LHCN-M2 (cell line): ENCODE measurements around the gene CTNNBL1. TPM values are rescaled to one million over a fixed set of nuclear protein-coding genes. Genes with fewer than 3 reads are reported as not detected.

ENCODE experiments used
- DNase-seq: peaks from one replicate; pipeline ENCODE4 v3.0.0-alpha.2; 2012; ENCODE audit warnings: low read depth
- total RNA-seq: library from RNA; depleted of rRNA; stranded (reverse); fragments of >200 nt; gene quantifications from 2 replicates; pipeline ENCODE4 v1.2.3, GENCODE V29; 2014

CTNNBL1 gene
- total RNA-seq, 1 experiment from 2014 or later: 41.7 TPM

- DNase-seq: peak; percentile 49
These were observed 44.1 kb downstream of the CTNNBL1 start for GRCh38 chr20:37737826-37738420.

GRCh38 chr20:37741055-37741454, 47.2 kb downstream of the CTNNBL1 start:
- DNase-seq: peak; percentile 41

- DNase-seq: no peak
These were observed 47.7 kb downstream of the CTNNBL1 start for GRCh38 chr20:37741570-37741969.

- no peak for DNase-seq
These were observed 48.3 kb downstream of the CTNNBL1 start for GRCh38 chr20:37742131-37742530.

GRCh38 chr20:37744347-37744746, 50.5 kb downstream of the CTNNBL1 start:
- no peak for DNase-seq

DNA sequence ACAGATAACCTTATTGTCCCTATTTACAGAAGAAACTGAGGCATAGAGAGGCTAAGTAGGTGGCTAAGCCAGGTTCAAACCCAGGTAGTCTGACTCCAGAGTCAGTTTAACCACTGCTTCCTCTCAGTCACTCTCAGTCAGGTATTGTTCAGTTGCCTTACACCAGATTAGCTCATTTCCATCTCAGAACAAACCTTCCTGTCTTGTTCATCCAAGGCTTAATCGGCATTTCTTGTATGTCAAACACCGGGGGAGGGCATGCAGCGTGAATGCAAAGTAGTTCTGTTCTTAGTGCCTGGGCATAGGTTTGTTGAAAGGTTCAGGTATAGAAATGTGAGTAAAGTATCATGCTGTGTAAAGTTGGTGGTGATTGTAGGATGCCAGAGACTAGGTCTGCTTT, 51.7 kb downstream of the CTNNBL1 start:
- no peak for DNase-seq

- DNase-seq: no peak
These were observed 54.2 kb downstream of the CTNNBL1 start for GRCh38 chr20:37748015-37748414.

DNA sequence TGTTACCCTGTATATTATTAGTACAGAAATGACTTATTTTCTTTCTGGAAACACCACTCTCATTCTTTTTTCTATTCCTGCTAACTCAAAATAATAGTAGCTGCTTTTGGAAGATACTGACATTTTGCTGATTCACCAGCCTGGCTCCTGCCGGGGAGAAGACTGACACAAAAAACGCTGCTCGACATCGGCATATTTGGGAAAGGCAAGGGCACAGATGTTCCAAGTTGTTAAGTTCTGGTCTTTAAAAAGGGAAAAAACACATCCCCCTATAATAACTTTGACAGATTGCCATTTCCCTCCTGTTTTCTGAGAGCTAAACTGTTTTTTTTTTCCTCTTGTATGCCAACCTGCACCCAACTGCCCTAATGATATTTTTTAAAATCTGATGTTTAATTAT, 55.4 kb downstream of the CTNNBL1 start:
- no peak for DNase-seq

GRCh38 chr20:37749620-37750403, 56.0 kb downstream of the CTNNBL1 start:
- DNase-seq: no peak

DNA sequence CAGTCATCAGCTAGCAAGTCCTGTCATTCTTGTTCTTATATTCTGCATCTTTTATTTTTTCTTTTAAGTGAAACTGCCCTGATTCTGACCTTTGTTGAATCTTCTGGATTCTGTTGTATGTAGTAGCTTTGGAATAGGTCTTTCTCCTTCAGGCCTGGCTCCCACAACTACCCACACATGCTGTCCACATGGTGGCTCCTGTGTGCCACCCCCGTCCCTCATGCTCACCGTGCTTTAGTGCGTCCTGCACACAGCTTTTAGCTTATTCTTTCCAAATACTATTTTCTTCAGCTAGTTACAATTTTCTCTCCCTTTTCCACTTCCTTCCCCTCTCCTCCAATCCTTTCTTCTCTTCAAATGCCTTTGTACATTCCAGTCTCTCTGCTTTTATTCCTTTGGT, 61.8 kb downstream of the CTNNBL1 start:
- no peak for DNase-seq

- DNase-seq: no peak
These were observed 62.4 kb downstream of the CTNNBL1 start for GRCh38 chr20:37756234-37756633.

GRCh38 chr20:37757550-37757949, 63.7 kb downstream of the CTNNBL1 start:
- no peak for DNase-seq

DNA sequence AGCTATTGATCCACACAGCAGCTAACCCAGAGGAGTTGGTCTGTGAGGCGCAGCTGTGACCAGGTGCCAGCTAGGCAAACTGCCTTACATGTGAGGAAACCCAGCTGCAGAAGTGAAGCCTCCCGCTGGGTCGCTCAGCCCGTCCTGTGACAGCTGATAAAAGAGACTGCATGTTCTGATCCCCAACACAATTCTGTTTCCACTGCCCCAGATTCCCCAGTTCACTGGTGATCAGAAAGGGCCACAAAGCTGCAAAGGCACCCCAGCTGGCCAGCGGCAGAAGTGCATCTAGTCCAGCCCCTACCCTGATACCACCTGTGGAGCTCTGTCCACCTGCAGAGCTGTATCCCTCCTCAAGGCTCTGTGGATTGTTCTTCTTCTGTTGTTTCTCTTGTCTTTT, 64.5 kb downstream of the CTNNBL1 start:
- DNase-seq: no peak

DNA sequence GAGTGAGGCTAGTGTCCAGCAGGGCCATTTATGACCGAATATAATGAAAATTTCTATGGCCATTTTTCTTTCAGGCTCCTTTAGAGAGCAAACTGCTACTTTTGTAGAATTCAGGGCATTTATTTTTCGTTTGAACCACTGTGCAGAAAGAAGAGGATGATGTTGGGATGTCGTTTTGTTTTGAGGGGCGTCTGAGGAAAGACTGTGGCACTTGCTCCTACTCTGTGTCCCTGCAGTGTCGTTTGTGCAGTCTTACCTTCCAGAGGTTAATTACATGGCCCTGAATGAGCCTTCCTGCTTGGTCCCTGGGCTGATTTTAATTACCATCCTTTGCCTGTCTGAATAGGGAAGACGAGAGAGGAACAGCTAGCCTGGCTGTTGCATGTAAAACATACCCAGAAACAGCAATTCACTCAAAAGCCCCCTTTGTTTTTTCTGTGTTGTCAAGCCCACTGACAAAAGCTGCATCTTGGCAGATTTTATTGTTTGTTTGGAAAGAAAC, 65.3 kb downstream of the CTNNBL1 start:
- no peak for DNase-seq

- DNase-seq: no peak
These were observed 66.0 kb downstream of the CTNNBL1 start for GRCh38 chr20:37759761-37760209.

DNA sequence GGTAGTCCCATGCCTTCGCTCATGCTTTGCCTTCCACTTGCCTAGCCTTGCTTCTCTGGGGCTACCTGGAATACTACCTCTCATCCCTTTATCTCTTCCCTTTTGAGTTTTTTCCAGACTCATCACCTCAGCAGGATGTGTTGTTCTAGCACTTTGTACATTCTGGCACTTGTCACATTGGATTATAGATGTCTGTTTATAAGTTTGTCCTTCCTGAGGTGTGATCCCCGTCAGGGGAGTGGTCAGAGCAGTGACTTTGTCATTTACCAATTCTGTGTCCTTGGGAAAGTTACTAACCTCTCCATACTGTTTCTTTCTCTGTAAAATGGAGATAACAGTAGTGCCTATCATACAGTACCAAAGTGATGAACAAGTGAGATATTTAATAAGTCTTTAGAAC, 66.5 kb downstream of the CTNNBL1 start:
- no peak for DNase-seq

DNA sequence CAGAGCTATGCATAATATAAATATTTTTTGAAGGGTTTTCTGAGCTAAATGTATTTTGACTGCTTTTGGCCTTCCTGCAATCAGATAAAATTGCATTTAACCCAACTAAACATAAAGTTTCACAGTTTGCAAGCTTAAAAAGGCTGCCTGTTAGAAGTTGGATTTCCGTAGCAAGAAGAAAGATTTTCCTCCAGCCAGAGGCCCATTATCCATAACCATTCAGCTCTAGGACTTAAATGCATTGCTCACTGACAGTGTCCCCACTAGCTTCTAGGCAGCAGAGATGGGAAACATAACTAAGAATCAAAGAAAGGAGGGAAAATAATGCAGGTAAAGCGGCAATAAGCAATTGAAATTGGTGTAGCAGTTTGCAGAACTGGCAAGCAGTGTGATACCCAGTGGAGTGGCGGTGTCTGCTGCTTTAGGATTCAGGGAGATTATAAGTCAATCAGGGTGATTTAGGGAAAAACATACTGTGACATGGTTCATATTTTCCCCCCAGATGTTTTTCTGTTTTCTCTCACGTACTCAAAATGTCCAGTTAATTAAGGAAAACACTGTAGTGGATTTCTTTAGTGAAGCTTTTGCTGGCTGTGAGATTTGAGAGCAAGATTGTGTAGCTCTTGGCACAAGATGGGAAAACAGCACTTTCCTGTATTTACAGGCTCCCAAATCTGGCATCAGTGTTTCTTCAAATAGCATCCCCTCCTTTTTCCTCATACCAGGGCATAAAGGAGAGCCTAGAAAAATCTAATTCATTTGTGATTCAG, 69.1 kb downstream of the CTNNBL1 start:
- no peak for DNase-seq

- DNase-seq: no peak
These were observed 70.6 kb downstream of the CTNNBL1 start for GRCh38 chr20:37764333-37764935.

DNA sequence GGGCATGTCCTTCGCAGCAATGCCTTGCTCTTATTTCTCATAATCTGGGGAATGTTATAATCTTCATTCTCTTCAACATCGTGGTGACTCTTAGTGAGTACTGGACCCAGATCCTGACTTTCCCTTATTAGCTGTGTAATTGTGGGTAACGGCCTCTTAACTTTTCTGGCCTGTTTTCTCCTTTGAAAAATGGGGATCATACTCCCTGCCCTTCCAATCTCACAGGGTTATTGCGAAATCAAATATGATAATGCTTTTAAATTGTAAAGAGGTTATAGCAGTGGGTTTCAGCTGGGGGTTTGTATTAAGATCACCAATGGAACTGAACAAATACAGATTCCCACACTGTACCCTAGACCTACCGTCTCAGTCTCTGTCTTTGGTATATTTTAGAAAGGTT, 77.1 kb downstream of the CTNNBL1 start:
- DNase-seq: no peak

DNA sequence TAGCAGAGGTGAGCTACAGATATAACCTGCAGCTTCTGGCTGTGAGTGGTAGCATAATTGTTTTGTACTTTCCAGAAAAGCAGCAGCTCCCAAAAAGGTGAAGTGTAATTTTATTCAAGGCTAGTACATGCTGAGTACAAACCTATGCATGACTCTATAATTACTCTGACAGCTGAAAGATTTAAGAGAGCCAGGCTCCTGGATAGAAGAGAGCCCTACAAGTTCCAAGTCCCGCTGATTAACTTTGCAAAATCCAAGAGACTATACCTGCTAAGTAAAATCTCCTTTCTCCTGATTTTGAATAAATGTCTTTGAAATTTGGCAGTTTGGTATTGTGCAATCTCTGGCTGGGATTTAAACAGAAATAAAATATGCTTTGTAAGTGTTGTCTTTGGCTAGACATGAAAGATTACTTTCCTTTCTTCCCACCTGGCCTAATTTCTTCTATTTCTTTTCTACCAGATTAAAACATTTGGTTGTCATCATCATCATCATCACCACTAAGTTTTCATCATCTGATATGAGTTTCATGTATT, 79.5 kb downstream of the CTNNBL1 start:
- DNase-seq: no peak

DNA sequence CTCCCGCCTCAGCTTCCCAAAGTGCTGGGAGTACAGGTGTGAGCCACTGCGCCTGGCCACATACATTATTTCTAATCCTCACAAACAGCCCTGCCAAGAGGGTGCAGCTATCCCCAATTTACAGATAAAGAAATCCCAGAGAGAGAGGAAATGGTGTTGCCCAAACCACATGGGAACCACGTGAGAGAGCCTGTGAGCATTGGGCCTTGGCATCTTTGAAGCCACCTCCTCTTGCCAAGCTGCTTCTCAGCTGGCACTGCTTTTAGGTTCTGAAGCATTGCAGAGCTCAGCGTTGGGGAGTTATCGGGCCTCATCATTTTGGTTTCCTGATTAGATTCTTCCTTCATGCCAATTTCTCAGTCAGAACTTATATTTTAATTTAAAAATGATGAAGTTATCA, 80.3 kb downstream of the CTNNBL1 start:
- no peak for DNase-seq

DNA sequence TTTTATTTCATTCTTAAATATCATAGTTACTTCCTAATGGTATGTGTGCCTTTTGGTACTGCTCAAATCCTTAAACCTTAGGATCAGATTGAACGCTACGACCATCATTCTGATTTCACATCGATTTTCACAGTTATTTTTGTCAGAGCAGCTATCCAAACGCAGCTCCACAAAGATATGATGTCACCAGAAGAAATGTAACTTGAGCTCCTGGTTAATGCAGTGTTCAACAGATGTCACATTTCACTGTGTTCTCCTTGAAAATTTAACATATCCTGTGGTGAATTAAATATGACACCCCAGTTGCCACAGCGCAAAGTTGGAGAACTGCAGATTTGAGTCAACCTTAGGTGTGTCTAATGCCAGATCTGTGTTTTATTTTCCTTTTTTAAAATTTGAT, 81.4 kb downstream of the CTNNBL1 start:
- peak; percentile 33 for DNase-seq
